Liver (tissue), 9 donors: ENCODE measurements around the gene ANKRD34C. TPM values are rescaled to one million over a fixed set of nuclear protein-coding genes. Genes with fewer than 3 reads are reported as not detected.
A peak's percentile ranks its signal among the peaks of the same experiment; 100 is the strongest.

Experiments
- DNase-seq: peaks from one replicate; pipeline ENCODE4 v3.0.0-alpha.2; 2017; ENCODE audit warnings: low spot score
- H3K27ac ChIP-seq, 2 donors: one replicate each; pipeline ENCODE4 v1.7.0; 2013; ENCODE audit warnings: inconsistent platforms in 2 of 2, low read length in 2 of 2, control low read depth in 1 of 2, low read depth in 1 of 2, mild to moderate bottlenecking in 1 of 2
- H3K27me3 ChIP-seq, 4 donors: one replicate each; pipeline versions ENCODE4 v1.6.1 to v1.7.0; 2013; ENCODE audit warnings: low read length in 3 of 4, inconsistent platforms in 1 of 4, mild to moderate bottlenecking in 1 of 4, moderate library complexity in 1 of 4; ENCODE audit not compliant: control insufficient read depth in 4 of 4, insufficient read depth in 4 of 4
- H3K36me3 ChIP-seq, 4 donors: one replicate each; pipeline versions ENCODE4 v1.6.1 to v1.7.0; 2013; ENCODE audit warnings: low read length in 3 of 4, mild to moderate bottlenecking in 3 of 4, low read depth in 1 of 4, moderate library complexity in 1 of 4; ENCODE audit not compliant: control insufficient read depth in 4 of 4, insufficient read depth in 3 of 4
- H3K4me1 ChIP-seq, 4 donors: one replicate each; pipeline versions ENCODE4 v1.6.1 to v1.7.0; 2013; ENCODE audit warnings: low read length in 3 of 4, mild to moderate bottlenecking in 3 of 4, moderate library complexity in 1 of 4; ENCODE audit not compliant: control insufficient read depth in 4 of 4, insufficient read depth in 4 of 4
- H3K4me3 ChIP-seq, 3 donors: one replicate each; pipeline versions ENCODE4 v1.6.1 to v1.7.0; 2013; ENCODE audit warnings: low read length in 3 of 3, control low read depth in 1 of 3, low read depth in 1 of 3, mild to moderate bottlenecking in 1 of 3
- H3K9ac ChIP-seq, 2 donors: one replicate each; pipeline ENCODE4 v1.7.0; 2013; ENCODE audit warnings: low read length in 2 of 2, mild to moderate bottlenecking in 2 of 2, moderate library complexity in 2 of 2, control low read depth in 1 of 2, low read depth in 1 of 2
- H3K9me3 ChIP-seq, 4 donors: one replicate each; pipeline versions ENCODE4 v1.6.1 to v1.7.0; 2013; ENCODE audit warnings: low read length in 3 of 4; ENCODE audit not compliant: control insufficient read depth in 4 of 4
- EGR1 ChIP-seq, 2 donors: IDR thresholded peaks; 2 replicates each; pipeline ENCODE4 v1.6.1; 2016 to 2018; ENCODE audit warnings: antibody characterized with exemption in 2 of 2, low read depth in 2 of 2
- FOXA1 ChIP-seq: IDR thresholded peaks from 2 replicates; pipeline ENCODE4 v1.6.1; 2016; ENCODE audit warnings: antibody characterized with exemption
- FOXA2 ChIP-seq: IDR thresholded peaks from 2 replicates; pipeline ENCODE4 v1.6.1; 2016; ENCODE audit warnings: antibody characterized with exemption
- GABPA ChIP-seq, 2 donors: IDR thresholded peaks in 1 of 2; conservative IDR thresholded peaks in 1 of 2; 2 replicates each; pipeline ENCODE4 v1.6.1; 2016; ENCODE audit warnings: antibody characterized with exemption in 2 of 2, mild to moderate bottlenecking in 1 of 2, moderate library complexity in 1 of 2
- HNF4A ChIP-seq, 2 donors: conservative IDR thresholded peaks; 2 replicates each; pipeline ENCODE4 v1.6.1; 2016; ENCODE audit warnings: antibody characterized with exemption in 2 of 2, mild to moderate bottlenecking in 2 of 2
- HNF4G ChIP-seq: IDR thresholded peaks from 2 replicates; pipeline ENCODE4 v1.6.1; 2016; ENCODE audit warnings: antibody characterized with exemption
- JUND ChIP-seq, 2 donors: IDR thresholded peaks; 2 replicates each; pipeline ENCODE4 v1.6.1; 2016; ENCODE audit warnings: antibody characterized with exemption in 2 of 2
- NR2F2 ChIP-seq: IDR thresholded peaks from 2 replicates; pipeline ENCODE4 v1.6.1; 2016; ENCODE audit warnings: antibody characterized with exemption
- RXRA ChIP-seq, 2 donors: IDR thresholded peaks; 2 replicates each; pipeline ENCODE4 v1.6.1; 2017 to 2018; ENCODE audit warnings: antibody characterized with exemption in 2 of 2, mild to moderate bottlenecking in 1 of 2
- SP1 ChIP-seq: IDR thresholded peaks from 2 replicates; pipeline ENCODE4 v1.6.1; 2018; ENCODE audit warnings: antibody characterized with exemption, mild to moderate bottlenecking
- TAF1 ChIP-seq: conservative IDR thresholded peaks from 2 replicates; pipeline ENCODE4 v1.6.1; 2016; ENCODE audit warnings: antibody characterized with exemption, mild to moderate bottlenecking
- YY1 ChIP-seq: IDR thresholded peaks from 2 replicates; pipeline ENCODE4 v1.6.1; 2016; ENCODE audit warnings: antibody characterized with exemption, mild to moderate bottlenecking
- WGBS: extraction: QIAGEN DNeasy Blood & Tissue Kit; methylation state at CpG from one replicate; pipeline ENCODE4 v1.1.7; 2013; 5-methylcytosine and 5-hydroxymethylcytosine counted together
- polyA plus RNA-seq, 2 donors: library from polyadenylated mRNA; stranded (reverse) in 1 of 2; unstranded in 1 of 2; fragments of 200-250 nt in 1 of 2; fragments of >200 nt in 1 of 2; fragmentation: Nextera tagmentation in 1 of 2; extraction: Ambion mirVana in 1 of 2; gene quantifications; one replicate each; pipeline versions ENCODE4 v1.2.1 to v1.2.3, GENCODE V29; 2013 to 2015
- total RNA-seq, 2 donors: library from RNA; depleted of rRNA; stranded (reverse); fragments of >200 nt; gene quantifications; one replicate each; pipeline ENCODE4 v1.2.3, GENCODE V29; 2014
- TF ChIP-seq, protein P1 (sequence below): IDR thresholded peaks from 2 replicates; pipeline ENCODE4 v1.6.1; 2016; ENCODE audit warnings: antibody characterized with exemption
- TF ChIP-seq, protein P2 (sequence below): IDR thresholded peaks from 2 replicates; pipeline ENCODE4 v1.6.1; 2016; ENCODE audit warnings: antibody characterized with exemption
- TF ChIP-seq, protein P3 (sequence below): IDR thresholded peaks from 2 replicates; pipeline ENCODE4 v1.6.1; 2016; ENCODE audit warnings: antibody characterized with exemption
- TF ChIP-seq, protein P4 (sequence below): IDR thresholded peaks from 2 replicates; pipeline ENCODE4 v1.6.1; 2016; ENCODE audit warnings: antibody characterized with exemption, mild to moderate bottlenecking
- TF ChIP-seq, protein P5 (sequence below): fragments of 150-350 bp; IDR thresholded peaks from 2 replicates; pipeline ENCODE4 v1.5.1; 2017; ENCODE audit warnings: improper control_type of control experiment, low read depth, low read length; ENCODE audit not compliant: missing input control
- donor health status: healthy.
- donor health status: healthy.
- donor health status: healthy.
- donor health status: healthy.
- donor health status: healthy.

Gene ANKRD34C
- total and polyA plus RNA-seq, 4 donors: under 0.01 TPM; not detected in 3

DNA sequence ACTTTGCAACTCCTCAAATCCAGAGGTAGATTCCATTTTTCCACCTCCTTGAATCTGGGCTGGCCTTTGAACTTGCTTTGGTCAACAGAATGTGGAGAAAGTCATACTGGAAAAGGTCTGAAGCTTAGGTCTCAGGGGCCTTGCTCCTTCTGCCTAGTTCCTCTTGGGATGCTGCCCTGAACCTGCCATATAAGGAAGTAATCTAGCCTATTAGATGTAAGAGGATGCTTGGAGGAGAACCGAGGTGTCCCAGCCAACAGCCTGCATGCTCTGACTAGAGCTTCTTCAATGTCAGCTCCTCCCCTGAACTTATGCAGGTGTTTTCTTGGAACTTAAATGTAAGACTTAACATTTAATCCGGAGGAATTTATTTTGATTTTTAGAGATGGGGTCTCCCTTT is 26.4 kb downstream of the ANKRD34C start (continued):
- TF ChIP-seq RXRA (IDR thresholded peaks at IDR 0.05): no peak
- TF ChIP-seq, protein P1, sequence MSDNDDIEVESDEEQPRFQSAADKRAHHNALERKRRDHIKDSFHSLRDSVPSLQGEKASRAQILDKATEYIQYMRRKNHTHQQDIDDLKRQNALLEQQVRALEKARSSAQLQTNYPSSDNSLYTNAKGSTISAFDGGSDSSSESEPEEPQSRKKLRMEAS: no peak

DNA sequence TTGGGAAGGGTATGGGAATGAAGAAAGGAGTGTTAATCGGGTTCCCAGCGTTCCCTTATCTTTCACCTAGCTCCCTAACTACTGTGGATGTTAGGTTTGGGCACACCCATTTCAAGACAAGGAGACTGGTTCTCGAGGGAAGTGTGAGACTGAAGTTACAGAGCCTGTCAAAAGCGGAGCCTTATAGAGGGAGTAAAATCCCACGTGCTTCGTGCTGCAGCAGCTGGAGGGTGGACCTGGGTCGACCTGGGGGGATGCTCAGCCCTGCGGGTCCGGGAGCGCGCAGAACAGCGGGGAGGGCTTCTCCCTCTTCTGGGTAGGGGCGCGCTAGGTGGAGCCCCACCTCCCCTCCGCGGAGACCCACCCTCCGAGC is 28.1 kb downstream of the ANKRD34C start:
- DNase-seq: no peak
- no peak overlapping the region for H3K27ac ChIP-seq

More for the DNA sequence above, 28.1 kb downstream of the ANKRD34C start:
- Histone ChIP-seq H3K4me1 (peaks cover 0 to 16% (median 6%) of the 10 kb centered on the region in 4 donors), H3K36me3 (peaks cover 0 to 11% (median 4%) of the 10 kb centered on the region in 4 donors), H3K9ac (no peak overlapping the region), H3K4me3 (peak overlapping the region in 1 of 3 donors; percentile 69), H3K9me3 (no peaks in the 10 kb centered on the region), H3K27me3 (peaks cover 0 to 5% (median under 1%) of the 10 kb centered on the region in 4 donors)
- TF ChIP-seq RXRA (IDR thresholded peaks at IDR 0.05) (no peak), YY1 (no peak), NR2F2 (no peak), JUND (IDR thresholded peaks at IDR 0.05) (no peak), FOXA2 (no peak), HNF4A (conservative IDR thresholded peaks at IDR 0.05) (no peak), FOXA1 (no peak), GABPA (IDR thresholded peaks at IDR 0.05 in 1 of 2, conservative IDR thresholded peaks at IDR 0.05 in 1 of 2) (no peak), HNF4G (no peak), TAF1 (no peak), SP1 (no peak), EGR1 (IDR thresholded peaks at IDR 0.05; ENCODE audit: low read depth in 2 of 2) (no peak)
- TF ChIP-seq, protein P2, sequence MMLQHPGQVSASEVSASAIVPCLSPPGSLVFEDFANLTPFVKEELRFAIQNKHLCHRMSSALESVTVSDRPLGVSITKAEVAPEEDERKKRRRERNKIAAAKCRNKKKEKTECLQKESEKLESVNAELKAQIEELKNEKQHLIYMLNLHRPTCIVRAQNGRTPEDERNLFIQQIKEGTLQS: no peak
- TF ChIP-seq, protein P1: no peak
- TF ChIP-seq, protein P3, sequence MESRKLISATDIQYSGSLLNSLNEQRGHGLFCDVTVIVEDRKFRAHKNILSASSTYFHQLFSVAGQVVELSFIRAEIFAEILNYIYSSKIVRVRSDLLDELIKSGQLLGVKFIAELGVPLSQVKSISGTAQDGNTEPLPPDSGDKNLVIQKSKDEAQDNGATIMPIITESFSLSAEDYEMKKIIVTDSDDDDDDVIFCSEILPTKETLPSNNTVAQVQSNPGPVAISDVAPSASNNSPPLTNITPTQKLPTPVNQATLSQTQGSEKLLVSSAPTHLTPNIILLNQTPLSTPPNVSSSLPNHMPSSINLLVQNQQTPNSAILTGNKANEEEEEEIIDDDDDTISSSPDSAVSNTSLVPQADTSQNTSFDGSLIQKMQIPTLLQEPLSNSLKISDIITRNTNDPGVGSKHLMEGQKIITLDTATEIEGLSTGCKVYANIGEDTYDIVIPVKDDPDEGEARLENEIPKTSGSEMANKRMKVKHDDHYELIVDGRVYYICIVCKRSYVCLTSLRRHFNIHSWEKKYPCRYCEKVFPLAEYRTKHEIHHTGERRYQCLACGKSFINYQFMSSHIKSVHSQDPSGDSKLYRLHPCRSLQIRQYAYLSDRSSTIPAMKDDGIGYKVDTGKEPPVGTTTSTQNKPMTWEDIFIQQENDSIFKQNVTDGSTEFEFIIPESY: no peak
- TF ChIP-seq, protein P4, sequence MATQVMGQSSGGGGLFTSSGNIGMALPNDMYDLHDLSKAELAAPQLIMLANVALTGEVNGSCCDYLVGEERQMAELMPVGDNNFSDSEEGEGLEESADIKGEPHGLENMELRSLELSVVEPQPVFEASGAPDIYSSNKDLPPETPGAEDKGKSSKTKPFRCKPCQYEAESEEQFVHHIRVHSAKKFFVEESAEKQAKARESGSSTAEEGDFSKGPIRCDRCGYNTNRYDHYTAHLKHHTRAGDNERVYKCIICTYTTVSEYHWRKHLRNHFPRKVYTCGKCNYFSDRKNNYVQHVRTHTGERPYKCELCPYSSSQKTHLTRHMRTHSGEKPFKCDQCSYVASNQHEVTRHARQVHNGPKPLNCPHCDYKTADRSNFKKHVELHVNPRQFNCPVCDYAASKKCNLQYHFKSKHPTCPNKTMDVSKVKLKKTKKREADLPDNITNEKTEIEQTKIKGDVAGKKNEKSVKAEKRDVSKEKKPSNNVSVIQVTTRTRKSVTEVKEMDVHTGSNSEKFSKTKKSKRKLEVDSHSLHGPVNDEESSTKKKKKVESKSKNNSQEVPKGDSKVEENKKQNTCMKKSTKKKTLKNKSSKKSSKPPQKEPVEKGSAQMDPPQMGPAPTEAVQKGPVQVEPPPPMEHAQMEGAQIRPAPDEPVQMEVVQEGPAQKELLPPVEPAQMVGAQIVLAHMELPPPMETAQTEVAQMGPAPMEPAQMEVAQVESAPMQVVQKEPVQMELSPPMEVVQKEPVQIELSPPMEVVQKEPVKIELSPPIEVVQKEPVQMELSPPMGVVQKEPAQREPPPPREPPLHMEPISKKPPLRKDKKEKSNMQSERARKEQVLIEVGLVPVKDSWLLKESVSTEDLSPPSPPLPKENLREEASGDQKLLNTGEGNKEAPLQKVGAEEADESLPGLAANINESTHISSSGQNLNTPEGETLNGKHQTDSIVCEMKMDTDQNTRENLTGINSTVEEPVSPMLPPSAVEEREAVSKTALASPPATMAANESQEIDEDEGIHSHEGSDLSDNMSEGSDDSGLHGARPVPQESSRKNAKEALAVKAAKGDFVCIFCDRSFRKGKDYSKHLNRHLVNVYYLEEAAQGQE: no peak
- TF ChIP-seq, protein P5, sequence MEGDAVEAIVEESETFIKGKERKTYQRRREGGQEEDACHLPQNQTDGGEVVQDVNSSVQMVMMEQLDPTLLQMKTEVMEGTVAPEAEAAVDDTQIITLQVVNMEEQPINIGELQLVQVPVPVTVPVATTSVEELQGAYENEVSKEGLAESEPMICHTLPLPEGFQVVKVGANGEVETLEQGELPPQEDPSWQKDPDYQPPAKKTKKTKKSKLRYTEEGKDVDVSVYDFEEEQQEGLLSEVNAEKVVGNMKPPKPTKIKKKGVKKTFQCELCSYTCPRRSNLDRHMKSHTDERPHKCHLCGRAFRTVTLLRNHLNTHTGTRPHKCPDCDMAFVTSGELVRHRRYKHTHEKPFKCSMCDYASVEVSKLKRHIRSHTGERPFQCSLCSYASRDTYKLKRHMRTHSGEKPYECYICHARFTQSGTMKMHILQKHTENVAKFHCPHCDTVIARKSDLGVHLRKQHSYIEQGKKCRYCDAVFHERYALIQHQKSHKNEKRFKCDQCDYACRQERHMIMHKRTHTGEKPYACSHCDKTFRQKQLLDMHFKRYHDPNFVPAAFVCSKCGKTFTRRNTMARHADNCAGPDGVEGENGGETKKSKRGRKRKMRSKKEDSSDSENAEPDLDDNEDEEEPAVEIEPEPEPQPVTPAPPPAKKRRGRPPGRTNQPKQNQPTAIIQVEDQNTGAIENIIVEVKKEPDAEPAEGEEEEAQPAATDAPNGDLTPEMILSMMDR: no peak
- 3% methylated on average over 17 of the region's 17 CpGs for WGBS
